Pancreas (tissue), 10 donors: Measurements from ENCODE around the gene PPDPF. TPM values are rescaled to one million over a fixed set of nuclear protein-coding genes. Genes with fewer than 3 reads are reported as not detected.

Experiments
- ATAC-seq, 4 donors: fragments of 200-7000 bp; cut with Tn5 transposase; one replicate each; pipeline versions ENCODE4 v1.8.0 to v1.9.1; 2020; ENCODE audit warnings: mild to moderate bottlenecking in 4 of 4, moderate library complexity in 4 of 4
- DNase-seq, 6 donors: peaks; one replicate each; pipeline ENCODE4 v3.0.0-alpha.2; 2020
- FAIRE-seq: peaks from 2 replicates; lab custom pipeline; 2012; peaks lifted over from hg19 to GRCh38; lab: Jason Lieb, UNC
- H3K27ac ChIP-seq, 4 donors: fragments of 200-600 bp; sonication (generic); 1 replicate in 3 of 4; 2 replicates in 1 of 4; pipeline versions ENCODE4 v1.5.0 to v1.8.0; 2020
- H3K27me3 ChIP-seq, 4 donors: fragments of 200-600 bp; one replicate each; pipeline ENCODE4 v1.8.0; 2021
- H3K36me3 ChIP-seq, 3 donors: fragments of 200-600 bp; sonication (generic) in 1 of 3; one replicate each; pipeline versions ENCODE4 v1.5.0 to v1.8.0; 2020 to 2021
- H3K4me1 ChIP-seq, 3 donors: fragments of 200-600 bp; one replicate each; pipeline ENCODE4 v1.8.0; 2021
- H3K4me3 ChIP-seq, 4 donors: fragments of 200-600 bp; sonication (generic) in 2 of 4; one replicate each; pipeline versions ENCODE4 v1.5.0 to v1.8.0; 2020 to 2021
- H3K9me3 ChIP-seq, 4 donors: fragments of 200-600 bp; one replicate each; pipeline ENCODE4 v1.8.0; 2021
- CTCF ChIP-seq, 4 donors: fragments of 200-600 bp; sonication (generic) in 3 of 4; IDR thresholded peaks; one replicate each; pipeline versions ENCODE4 v1.5.0 to v1.8.0; 2021; ENCODE audit warnings: antibody characterized with exemption in 4 of 4
- WGBS, 2 donors: extraction: QIAGEN DNeasy Blood & Tissue Kit; methylation state at CpG; one replicate each; pipeline ENCODE4 v1.1.7; 2013; 5-methylcytosine and 5-hydroxymethylcytosine counted together
- intact Hi-C, 3 donors: fragments of 100-400 bp; cut with DNase I; formaldehyde crosslinking; loops; one replicate each; pipeline versions ENCODE4 v1.11.1 to v1.14.2; 2022
- polyA plus RNA-seq, 2 donors: library from polyadenylated mRNA; stranded (reverse); fragments of 200-250 nt; gene quantifications; one replicate each; pipeline ENCODE4 v1.2.3, GENCODE V29; 2013
- total RNA-seq, 6 donors: library from RNA; stranded (reverse); fragmentation: NEBNext Ultra II Directional in 4 of 6; extraction: Animal tissue kit (Norgen Biotek cat#: 25700) in 4 of 6; gene quantifications; one replicate each; pipeline versions ENCODE4 v1.2.1 to v1.2.4, GENCODE V29; 2021 to 2023
- donor health status: healthy with polysubstance abuse.
- donor health status: DM: no; HTN: no; CAD: no; lungs with moderate emphysema.
- donor health status: DM: no; HTN: no; CAD: no.
- donor health status: control.
- donor health status: control.
- donor health status: Bipolar disorder and iron deficiency.
- donor health status: DM: yes; HTN: yes; CAD: no.
- donor health status: DM: no; HTN: no; CAD: no.
- donor health status: DM: no; HTN: no; CAD: no.
- donor health status: DM: yes; HTN: yes; CAD: no.

The PPDPF gene
- total and polyA plus RNA-seq, 8 donors, result 77.7 to 224 (median 155) TPM

- Histone ChIP-seq H3K27ac (no peak overlapping the region), H3K36me3 (no peaks in the 10 kb centered on the region), H3K27me3 (no peaks in the 10 kb centered on the region), H3K4me3 (no peak overlapping the region), H3K4me1 (no peaks in the 10 kb centered on the region), H3K9me3 (no peaks in the 10 kb centered on the region)
- no peak for TF ChIP-seq CTCF (IDR thresholded peaks at IDR 0.05)
- DNase-seq (no peak), ATAC-seq (no peak), FAIRE-seq (no peak)
- 66 to 71% methylated on average over 16 to 18 of the region's 18 CpGs for WGBS, 2 donors
- intact Hi-C loops, result loop anchor here in 1 of 3 donors (10.0 kb wide), 1 partner anchor 415 kb away; the partner anchor contains the start of gene ZNF512B
Observed at GRCh38 chr20:63549679-63550282, 29.2 kb downstream of the PPDPF start.

GRCh38 chr20:63551068-63551467 is 30.5 kb downstream of the PPDPF start:
- Histone ChIP-seq H3K27ac (no peak overlapping the region), H3K4me3 (no peak overlapping the region), H3K9me3 (no peaks in the 10 kb centered on the region), H3K36me3 (no peaks in the 10 kb centered on the region), H3K4me1 (no peaks in the 10 kb centered on the region), H3K27me3 (no peaks in the 10 kb centered on the region)
- intact Hi-C loops, result no loop called here
- ATAC-seq, result no peak
- 42 to 63% methylated on average over 9 of the region's 9 CpGs for WGBS, 2 donors
- no peak for DNase-seq
- TF ChIP-seq CTCF (IDR thresholded peaks at IDR 0.05), result no peak
- no peak for FAIRE-seq

- H3K9me3 ChIP-seq, result no peaks in the 10 kb centered on the region
- H3K4me3 ChIP-seq, result no peak overlapping the region
- ATAC-seq, result no peak
- H3K4me1 ChIP-seq, result no peaks in the 10 kb centered on the region
- no peaks in the 10 kb centered on the region for H3K27me3 ChIP-seq
- H3K27ac ChIP-seq, result no peak overlapping the region
- FAIRE-seq, result no peak
- intact Hi-C loops, result no loop called here
- H3K36me3 ChIP-seq, result no peaks in the 10 kb centered on the region
- no peak for DNase-seq
- TF ChIP-seq CTCF (IDR thresholded peaks at IDR 0.05), result no peak
- 48 to 55% methylated on average over 15 of the region's 15 CpGs for WGBS, 2 donors
Observed at GRCh38 chr20:63552481-63553249, 32.1 kb downstream of the PPDPF start.

- Histone ChIP-seq H3K4me3 (peak overlapping the region; percentile 20 to 60 (median 34)), H3K4me1 (no peaks in the 10 kb centered on the region), H3K27me3 (no peaks in the 10 kb centered on the region), H3K36me3 (no peaks in the 10 kb centered on the region), H3K9me3 (no peaks in the 10 kb centered on the region), H3K27ac (no peak overlapping the region)
- DNase-seq, result peak; percentile 53 to 93 (median 82)
- peak; percentile 59 to 89 (median 82) for ATAC-seq
- intact Hi-C loops, result no loop called here
- FAIRE-seq, result no peak
- 3 to 6% methylated on average over 23 to 37 of the region's 37 CpGs for WGBS, 2 donors
- no peak for TF ChIP-seq CTCF (IDR thresholded peaks at IDR 0.05)
Observed at GRCh38 chr20:63553251-63553932, 32.8 kb downstream of the PPDPF start.
